AG09319 (cell line): Measurements from ENCODE around the gene BID.

Source experiments
- DNase-seq: peaks from one replicate; pipeline ENCODE4 v3.0.0-alpha.2; 2010; ENCODE audit warnings: low read depth; ENCODE audit errors: extremely low read depth
- CTCF ChIP-seq: IDR thresholded peaks from 2 replicates; pipeline ENCODE4 v1.5.1; 2011; ENCODE audit warnings: low read depth, mild to moderate bottlenecking, inconsistent platforms, low read length, moderate library complexity

Gene BID

GRCh38 chr22:17817511-17818065, 43.3 kb upstream of the BID start:
- DNase-seq: no peak
- no peak for TF ChIP-seq CTCF

GRCh38 chr22:17817079-17817478, 42.8 kb upstream of the BID start:
- no peak for TF ChIP-seq CTCF
- DNase-seq: no peak

GRCh38 chr22:17816649-17817048, 42.4 kb upstream of the BID start:
- TF ChIP-seq CTCF: no peak
- no peak for DNase-seq

GRCh38 chr22:17815703-17816254, 41.5 kb upstream of the BID start:
- DNase-seq: no peak
- TF ChIP-seq CTCF: no peak

- DNase-seq: no peak
- TF ChIP-seq CTCF: no peak
Measured at GRCh38 chr22:17814830-17815229, 40.6 kb upstream of the BID start.

GRCh38 chr22:17814084-17814483, 39.8 kb upstream of the BID start:
- no peak for DNase-seq
- TF ChIP-seq CTCF: no peak

GRCh38 chr22:17811119-17811518, 36.9 kb upstream of the BID start:
- no peak for TF ChIP-seq CTCF
- DNase-seq: no peak
